IPS DF 6.9 (cell line): ENCODE results near the gene PROX2.
A peak's percentile ranks its signal among the peaks of the same experiment; 100 is the strongest.

Experiments used
- DNase-seq: peaks from one replicate; pipeline ENCODE4 v3.0.0-alpha.2; 2013; ENCODE audit warnings: low read depth, low spot score
- H3K27ac ChIP-seq: one replicate; pipeline ENCODE4 v1.5.1; 2013; ENCODE audit warnings: low read length, control low read depth
- H3K27me3 ChIP-seq: 2 replicates; pipeline ENCODE4 v1.6.1; 2013; ENCODE audit warnings: mild to moderate bottlenecking, low read length; ENCODE audit not compliant: control insufficient read depth, insufficient read depth
- H3K36me3 ChIP-seq: 2 replicates; pipeline ENCODE4 v1.6.1; 2013; ENCODE audit warnings: low read length; ENCODE audit not compliant: control insufficient read depth, insufficient read depth
- H3K4me1 ChIP-seq: 2 replicates; pipeline ENCODE4 v1.6.1; 2013; ENCODE audit warnings: low read length; ENCODE audit not compliant: control insufficient read depth, insufficient read depth
- H3K4me3 ChIP-seq: 2 replicates; pipeline ENCODE4 v1.5.1; 2013; ENCODE audit warnings: mild to moderate bottlenecking, low read length
- H3K9me3 ChIP-seq: 2 replicates; pipeline ENCODE4 v1.6.1; 2013; ENCODE audit warnings: low read length, inconsistent platforms; ENCODE audit not compliant: control insufficient read depth, insufficient read depth

The PROX2 gene

GRCh38 chr14:74826574-74826973 is 49.4 kb downstream of the PROX2 start:
- no peak overlapping the region for H3K4me3 ChIP-seq
- H3K4me1 ChIP-seq, result peaks cover 2% of the 10 kb centered on the region; the same call in 1 of the 2 replicates
- H3K27me3 ChIP-seq, result no peaks in the 10 kb centered on the region
- H3K9me3 ChIP-seq, result no peaks in the 10 kb centered on the region
- H3K27ac ChIP-seq, result no peak overlapping the region
- peaks cover 4% of the 10 kb centered on the region; the same call in 1 of the 2 replicates for H3K36me3 ChIP-seq
- peak; percentile 13 for DNase-seq
